Measurements from ENCODE around the gene PCNX3. TPM values are rescaled to one million over a fixed set of nuclear protein-coding genes. Genes with fewer than 3 reads are reported as not detected.
A peak's percentile ranks its signal among the peaks of the same experiment; 100 is the strongest.

PCNX3 gene
- total and polyA plus RNA-seq, 5 donors from 2014 or later = 1.9 to 61.3 (median 2.5) TPM

- no peaks in the 10 kb centered on the region for H3K27me3 ChIP-seq (ENCODE audit: control insufficient read depth, insufficient read depth, low read length)
- Mint-ChIP-seq H3K27me3 (no peaks in the 10 kb centered on the region), H3K4me1 (peaks cover 0 to 38% (median 18%) of the 10 kb centered on the region in 4 donors), H3K9me3 (no peaks in the 10 kb centered on the region), H3K36me3 (peaks cover 4% of the 10 kb centered on the region), H3K4me3 (no peak overlapping the region), H3K27ac (peak overlapping the region in 1 of 3 donors; percentile 43)
- no peaks in the 10 kb centered on the region for H3K9me3 ChIP-seq (ENCODE audit: control insufficient read depth in 2 of 2, low read length in 2 of 2)
- DNase-seq (no peak), ATAC-seq (ENCODE audit: low read depth in 2 of 2) (no peak)
- no peak overlapping the region for H3K4me3 ChIP-seq (ENCODE audit: low read depth, low read length)
- no peak overlapping the region for H3K27ac ChIP-seq (ENCODE audit: insufficient read depth, low read length, poor library complexity, severe bottlenecking)
- peaks cover 24% of the 10 kb centered on the region for H3K4me1 ChIP-seq (ENCODE audit: control insufficient read depth, insufficient read depth, low read length, poor library complexity, severe bottlenecking)
- H3K36me3 ChIP-seq (ENCODE audit: control insufficient read depth, insufficient read depth, low read length) = peaks cover 14% of the 10 kb centered on the region
Observed at GRCh38 chr11:65590240-65590738, 25.3 kb upstream of the PCNX3 start.

- peaks cover 14% of the 10 kb centered on the region for H3K36me3 ChIP-seq (ENCODE audit: control insufficient read depth, insufficient read depth, low read length)
- Mint-ChIP-seq H3K27me3 (no peaks in the 10 kb centered on the region), H3K27ac (no peak overlapping the region), H3K4me1 (peaks cover 0 to 39% (median 17%) of the 10 kb centered on the region in 4 donors), H3K4me3 (no peak overlapping the region), H3K36me3 (peaks cover 4% of the 10 kb centered on the region), H3K9me3 (no peaks in the 10 kb centered on the region)
- no peaks in the 10 kb centered on the region for H3K9me3 ChIP-seq (ENCODE audit: control insufficient read depth in 2 of 2, low read length in 2 of 2)
- DNase-seq (no peak), ATAC-seq (ENCODE audit: low read depth in 2 of 2) (no peak)
- no peak overlapping the region for H3K4me3 ChIP-seq (ENCODE audit: low read depth, low read length)
- no peak overlapping the region for H3K27ac ChIP-seq (ENCODE audit: insufficient read depth, low read length, poor library complexity, severe bottlenecking)
- peaks cover 29% of the 10 kb centered on the region for H3K4me1 ChIP-seq (ENCODE audit: control insufficient read depth, insufficient read depth, low read length, poor library complexity, severe bottlenecking)
- H3K27me3 ChIP-seq (ENCODE audit: control insufficient read depth, insufficient read depth, low read length) = no peaks in the 10 kb centered on the region
Observed at GRCh38 chr11:65591939-65592857, 23.4 kb upstream of the PCNX3 start.

GRCh38 chr11:65592858-65593517 lies 22.6 kb upstream of the PCNX3 start:
- H3K27me3 Mint-ChIP-seq = no peaks in the 10 kb centered on the region
- H3K36me3 Mint-ChIP-seq = peaks cover 6% of the 10 kb centered on the region
- Histone ChIP-seq H3K27ac (ENCODE audit: insufficient read depth, low read length, poor library complexity, severe bottlenecking) (no peak overlapping the region), H3K4me1 (ENCODE audit: control insufficient read depth, insufficient read depth, low read length, poor library complexity, severe bottlenecking) (peaks cover 21% of the 10 kb centered on the region), H3K4me3 (ENCODE audit: low read depth, low read length) (no peak overlapping the region), H3K9me3 (ENCODE audit: control insufficient read depth in 2 of 2, low read length in 2 of 2) (no peaks in the 10 kb centered on the region), H3K27me3 (ENCODE audit: control insufficient read depth, insufficient read depth, low read length) (no peaks in the 10 kb centered on the region), H3K36me3 (ENCODE audit: control insufficient read depth, insufficient read depth, low read length) (peaks cover 14% of the 10 kb centered on the region)
- DNase-seq = no peak
- ATAC-seq (ENCODE audit: low read depth in 2 of 2) = no peak
- peak overlapping the region in 1 of 3 donors; percentile 52 for H3K27ac Mint-ChIP-seq
- H3K4me1 Mint-ChIP-seq = peaks cover 0 to 32% (median 12%) of the 10 kb centered on the region in 4 donors
- no peaks in the 10 kb centered on the region for H3K9me3 Mint-ChIP-seq
- no peak overlapping the region for H3K4me3 Mint-ChIP-seq

- Mint-ChIP-seq H3K4me3 (peak overlapping the region in 2 of 4 donors; percentile 28 to 38), H3K4me1 (peaks cover 0 to 24% (median 6%) of the 10 kb centered on the region in 4 donors), H3K27ac (peak overlapping the region in 2 of 3 donors; percentile 20 to 36), H3K36me3 (peaks cover 6% of the 10 kb centered on the region), H3K9me3 (no peaks in the 10 kb centered on the region), H3K27me3 (no peaks in the 10 kb centered on the region)
- Histone ChIP-seq H3K4me3 (ENCODE audit: low read depth, low read length) (no peak overlapping the region), H3K9me3 (ENCODE audit: control insufficient read depth in 2 of 2, low read length in 2 of 2) (no peaks in the 10 kb centered on the region), H3K27ac (ENCODE audit: insufficient read depth, low read length, poor library complexity, severe bottlenecking) (no peak overlapping the region), H3K27me3 (ENCODE audit: control insufficient read depth, insufficient read depth, low read length) (no peaks in the 10 kb centered on the region), H3K36me3 (ENCODE audit: control insufficient read depth, insufficient read depth, low read length) (peaks cover 17% of the 10 kb centered on the region), H3K4me1 (ENCODE audit: control insufficient read depth, insufficient read depth, low read length, poor library complexity, severe bottlenecking) (peaks cover 14% of the 10 kb centered on the region)
- DNase-seq (peak in 2 of 3 donors; percentile 28 to 49), ATAC-seq (ENCODE audit: low read depth in 2 of 2) (peak; percentile 35 to 45)
Observed at GRCh38 chr11:65593518-65594414, 21.8 kb upstream of the PCNX3 start.

DNA sequence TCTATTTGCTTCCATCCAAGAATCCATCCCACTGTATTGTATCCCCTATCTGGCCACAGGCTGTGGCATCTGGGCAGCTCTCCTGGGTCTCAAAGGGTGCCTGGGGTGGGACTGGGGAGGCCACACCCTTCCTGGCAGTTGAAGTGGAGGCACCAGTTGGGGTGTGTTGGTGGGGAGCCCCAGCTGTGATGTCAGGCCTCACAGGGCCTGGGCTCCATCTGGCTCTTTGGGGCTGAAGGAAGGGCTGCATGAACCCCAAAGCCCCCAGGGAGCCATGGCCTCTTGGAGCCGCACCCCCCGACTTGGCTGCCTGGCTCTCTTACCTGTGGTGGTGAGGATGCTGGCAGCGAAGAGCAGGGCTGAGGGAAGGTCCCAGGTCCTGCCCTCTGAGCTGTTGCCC lies 20.4 kb upstream of the PCNX3 start:
- no peak overlapping the region for H3K27ac ChIP-seq (ENCODE audit: insufficient read depth, low read length, poor library complexity, severe bottlenecking)
- no peaks in the 10 kb centered on the region for H3K9me3 ChIP-seq (ENCODE audit: control insufficient read depth in 2 of 2, low read length in 2 of 2)
- H3K4me3 ChIP-seq (ENCODE audit: low read depth, low read length) = no peak overlapping the region
- H3K4me1 ChIP-seq (ENCODE audit: control insufficient read depth, insufficient read depth, low read length, poor library complexity, severe bottlenecking) = peaks cover 10% of the 10 kb centered on the region
- Mint-ChIP-seq H3K4me3 (no peak overlapping the region), H3K36me3 (peaks cover 6% of the 10 kb centered on the region), H3K27ac (no peak overlapping the region), H3K4me1 (peaks cover 0 to 23% (median 6%) of the 10 kb centered on the region in 4 donors), H3K9me3 (no peaks in the 10 kb centered on the region), H3K27me3 (no peaks in the 10 kb centered on the region)
- ATAC-seq (ENCODE audit: low read depth in 2 of 2) (no peak), DNase-seq (peak in 1 of 3 donors; percentile 50)
- peaks cover 17% of the 10 kb centered on the region for H3K36me3 ChIP-seq (ENCODE audit: control insufficient read depth, insufficient read depth, low read length)
- no peaks in the 10 kb centered on the region for H3K27me3 ChIP-seq (ENCODE audit: control insufficient read depth, insufficient read depth, low read length)

GRCh38 chr11:65595543-65596281 lies 19.9 kb upstream of the PCNX3 start, which contains the start of gene KCNK7:
Gene KCNK7, minus strand, starts transcription at chr11:65595800. Its CDS starts 28 bp downstream, at chr11:65595772.
- peak in 1 of 2 donors; percentile 14 for ATAC-seq (ENCODE audit: low read depth in 2 of 2)
- Histone ChIP-seq H3K9me3 (ENCODE audit: control insufficient read depth in 2 of 2, low read length in 2 of 2) (no peaks in the 10 kb centered on the region), H3K27me3 (ENCODE audit: control insufficient read depth, insufficient read depth, low read length) (no peaks in the 10 kb centered on the region), H3K36me3 (ENCODE audit: control insufficient read depth, insufficient read depth, low read length) (peaks cover 13% of the 10 kb centered on the region), H3K4me1 (ENCODE audit: control insufficient read depth, insufficient read depth, low read length, poor library complexity, severe bottlenecking) (peaks cover 10% of the 10 kb centered on the region), H3K27ac (ENCODE audit: insufficient read depth, low read length, poor library complexity, severe bottlenecking) (no peak within 1 kb of the TSS), H3K4me3 (ENCODE audit: low read depth, low read length) (no peak within 1 kb of the TSS)
- Mint-ChIP-seq H3K27me3 (no peaks in the 10 kb centered on the region), H3K4me3 (no peak within 1 kb of the TSS), H3K27ac (peak within 1 kb of the TSS; percentile 20 to 75 (median 32)), H3K36me3 (peaks cover 3% of the 10 kb centered on the region), H3K4me1 (peaks cover 0 to 23% (median 6%) of the 10 kb centered on the region in 4 donors), H3K9me3 (no peaks in the 10 kb centered on the region)
- no peak for DNase-seq

All from CD4-positive, CD25-positive, alpha-beta regulatory T cell (primary cell).